GM18520 (cell line): ENCODE data around the gene FOSB.
"Not testable (repeated sequence)": the region's sequence is repeated elsewhere in the genome, so short reads cannot be mapped to it uniquely, and the experiment has no call there.

Experiments used
- ATAC-seq: cut with Tn5 transposase; IDR thresholded peaks from one replicate; pipeline ENCODE4 v1.9.1; 2021; ENCODE audit not compliant: unreplicated experiment

The FOSB gene

DNA sequence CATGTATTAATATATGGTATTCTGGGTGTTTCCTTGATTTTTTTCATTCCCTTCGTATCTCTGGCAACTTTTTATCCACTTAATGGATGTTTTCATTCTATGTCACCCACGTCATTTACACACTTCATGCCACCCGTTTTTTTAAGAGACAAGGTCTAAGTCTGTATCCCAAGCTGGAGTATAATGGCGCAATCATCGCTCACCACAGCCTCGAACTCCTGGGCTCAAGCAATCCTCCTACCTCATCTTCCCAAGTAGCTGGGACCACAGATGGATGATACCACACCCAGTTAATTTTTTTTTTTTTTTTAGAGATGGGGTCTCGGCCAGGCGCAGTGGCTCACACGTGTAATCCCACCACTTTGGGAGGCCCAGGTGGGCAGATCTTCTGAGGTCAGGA lies 36.1 kb downstream of the FOSB start:
- no peak for ATAC-seq

DNA sequence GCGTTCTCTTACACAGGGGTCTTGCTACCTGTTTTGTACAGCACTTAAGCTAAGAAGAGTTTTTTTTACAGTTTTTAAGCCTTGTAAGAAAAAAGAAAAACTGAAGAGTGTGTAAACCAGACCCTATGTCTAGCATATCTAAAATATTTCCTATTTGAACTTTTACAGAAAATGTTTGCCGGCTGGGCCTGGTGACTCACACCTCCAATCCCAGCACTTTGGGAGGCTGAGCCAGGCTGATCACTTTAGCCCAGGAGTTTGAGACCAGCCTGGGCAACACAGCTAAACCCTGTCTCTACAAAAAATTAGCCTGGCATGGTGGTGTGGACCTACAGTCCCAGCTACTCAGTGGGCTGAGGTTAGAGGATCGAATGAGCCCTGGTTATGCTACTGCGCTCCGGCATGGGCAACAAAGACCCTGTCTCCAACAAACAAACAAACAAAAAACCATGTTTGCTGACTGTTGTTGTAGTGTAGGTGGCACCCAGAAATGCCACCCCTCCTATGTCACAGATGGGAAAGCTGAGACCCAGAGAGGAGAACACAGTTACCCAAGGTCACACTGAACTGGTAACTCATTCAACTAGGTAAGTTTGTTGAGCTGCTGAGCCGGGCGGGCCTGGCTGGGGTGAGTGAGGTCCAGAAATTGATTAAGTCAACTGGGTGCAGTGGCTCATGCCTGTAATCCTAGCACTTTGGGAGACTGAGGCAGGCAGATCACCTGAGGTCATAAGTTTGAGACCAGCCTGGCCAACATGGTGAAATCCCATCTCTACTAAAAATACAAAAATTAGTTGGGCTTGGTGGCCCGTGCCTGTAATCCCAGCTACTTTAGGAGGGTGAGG lies 37.6 kb downstream of the FOSB start:
- no peak for ATAC-seq

DNA sequence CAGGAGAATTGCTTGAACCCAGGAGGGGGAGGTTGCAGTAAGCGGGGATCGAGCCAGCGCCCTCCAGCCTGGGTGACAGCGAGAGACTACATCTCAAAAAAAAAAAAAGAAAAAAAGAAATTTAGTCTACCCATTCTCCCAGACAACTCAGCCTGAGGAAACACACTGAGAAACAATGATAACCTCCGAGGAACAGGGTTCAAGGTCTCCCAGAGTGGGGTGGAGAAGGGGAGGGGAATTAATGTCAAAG lies 38.1 kb downstream of the FOSB start:
- no peak for ATAC-seq

- peak; percentile 51 for ATAC-seq
Observed at GRCh38 chr19:45506246-45506988, 38.6 kb downstream of the FOSB start.

- peak; percentile 42 for ATAC-seq
Observed at GRCh38 chr19:45506989-45507871, 39.4 kb downstream of the FOSB start, which contains the start of gene VASP. Gene VASP (plus strand): TSS chr19:45507479. CDS start chr19:45507772, 293 bp downstream.

DNA sequence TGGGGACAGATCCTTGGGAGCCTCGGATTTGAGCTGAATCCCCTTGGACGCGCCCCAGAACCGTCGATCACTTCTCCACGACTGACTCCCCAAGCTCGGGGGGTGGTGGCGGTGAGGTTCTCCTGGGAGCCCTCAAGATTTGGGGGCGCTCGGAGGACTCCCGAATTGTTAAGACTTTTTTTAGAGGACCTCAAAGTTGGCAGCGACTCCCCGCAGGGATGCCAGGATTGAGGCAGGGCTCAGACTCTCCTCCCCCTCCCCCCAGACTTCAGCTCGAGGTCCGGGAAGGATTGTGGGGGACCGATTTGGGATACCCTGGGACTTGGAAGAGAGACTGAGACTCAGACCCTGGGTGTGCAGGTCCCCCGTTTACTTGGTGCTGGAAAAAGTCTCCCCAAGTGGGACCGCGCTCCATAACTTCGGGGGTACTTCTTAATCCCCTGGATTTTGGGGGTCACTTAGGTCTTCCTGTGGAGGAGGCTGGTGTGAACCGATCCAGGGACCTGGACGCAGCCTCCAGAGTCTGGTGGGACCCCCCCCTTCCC lies 40.1 kb downstream of the FOSB start:
- ATAC-seq: no peak

DNA sequence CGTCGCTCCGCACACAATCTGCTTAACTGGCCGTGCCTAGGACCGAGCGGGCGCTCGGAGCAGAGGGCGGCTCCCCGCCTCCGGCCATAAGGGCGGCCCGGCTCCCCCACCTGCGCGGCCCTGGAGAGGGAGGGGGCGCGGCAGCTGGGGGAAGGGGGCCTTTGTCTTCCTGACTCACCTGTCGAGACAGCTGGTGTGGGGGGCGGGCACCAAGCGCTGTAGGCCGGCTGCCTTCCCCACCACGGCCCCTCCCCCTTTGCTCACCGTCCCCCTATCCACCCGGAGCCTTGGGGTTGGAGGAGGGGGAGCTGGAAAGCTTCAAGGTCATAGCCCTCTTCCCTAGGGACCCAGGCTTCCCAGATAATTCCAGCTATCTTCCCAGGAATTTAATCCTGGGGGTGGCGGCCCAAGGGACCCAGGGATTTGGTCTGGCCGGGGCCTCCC lies 40.6 kb downstream of the FOSB start:
- ATAC-seq: no peak

- no peak for ATAC-seq
Observed at GRCh38 chr19:45508861-45509691, 41.3 kb downstream of the FOSB start.

- ATAC-seq: no peak
Observed at GRCh38 chr19:45509692-45510015, 41.9 kb downstream of the FOSB start.

GRCh38 chr19:45510352-45510751 lies 42.6 kb downstream of the FOSB start:
- ATAC-seq: not testable (repeated sequence)

- ATAC-seq: no peak
Observed at GRCh38 chr19:45511074-45511473, 43.3 kb downstream of the FOSB start.

DNA sequence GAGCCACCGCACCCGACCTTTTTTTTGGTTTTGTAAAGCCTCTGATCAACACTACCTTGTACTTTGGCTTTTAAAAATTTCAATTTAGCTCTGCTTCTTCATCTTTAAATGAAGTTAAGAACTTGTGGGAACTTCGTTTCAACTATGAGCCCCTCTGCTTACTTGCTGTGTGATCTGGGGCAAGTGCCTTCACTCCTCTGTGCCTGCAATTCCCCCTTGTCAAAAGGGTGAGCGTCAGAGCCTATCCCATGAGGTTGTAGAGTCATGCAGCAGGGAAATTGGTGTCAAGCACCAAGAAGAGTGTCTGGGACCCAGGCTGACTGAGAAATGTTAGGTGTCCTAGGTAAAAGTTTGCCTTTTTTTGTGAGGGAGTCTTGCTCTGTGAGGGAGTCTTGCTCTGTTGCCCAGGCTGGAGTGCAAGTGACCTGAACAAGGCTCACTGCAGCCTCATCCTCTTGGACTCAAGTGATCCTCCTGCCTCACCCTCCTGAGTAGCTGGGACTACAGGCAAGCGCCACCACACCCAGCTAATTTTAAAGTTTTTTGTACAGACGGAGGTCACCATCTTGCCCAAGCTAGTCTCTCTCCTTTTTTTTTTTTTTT lies 45.2 kb downstream of the FOSB start:
- no peak for ATAC-seq

- no peak for ATAC-seq
Observed at GRCh38 chr19:45514376-45515051, 46.7 kb downstream of the FOSB start.

- ATAC-seq: no peak
Observed at GRCh38 chr19:45515081-45515624, 47.4 kb downstream of the FOSB start.

DNA sequence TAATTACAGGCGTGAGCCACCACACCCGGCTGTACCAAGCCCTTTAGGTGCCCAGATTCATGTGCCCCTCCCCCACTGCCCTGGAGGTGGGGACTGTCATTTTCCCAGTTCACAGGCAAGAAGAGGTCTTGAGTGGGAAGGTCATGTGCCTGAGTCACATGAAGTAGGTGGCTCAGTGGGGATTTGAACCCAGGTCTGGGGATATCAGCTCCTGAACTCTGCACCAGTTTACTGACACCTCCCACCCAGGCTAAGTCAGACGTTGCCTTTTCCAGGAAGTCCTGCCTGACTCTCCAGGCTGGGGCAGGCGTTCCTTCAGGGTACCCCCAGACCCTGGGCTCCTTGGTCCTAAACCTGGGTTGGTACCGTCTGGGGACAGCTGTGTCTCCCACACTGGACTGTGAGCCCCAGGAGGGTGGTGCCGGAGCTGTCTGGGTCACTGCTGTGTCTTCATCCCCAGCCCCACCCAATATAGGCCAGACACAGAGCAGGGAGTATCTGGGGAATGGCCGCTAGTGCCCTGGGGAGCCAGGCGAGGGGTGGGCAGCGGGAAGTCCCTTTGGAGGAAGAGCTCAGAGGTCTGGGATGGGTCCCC lies 48.1 kb downstream of the FOSB start:
- no peak for ATAC-seq

GRCh38 chr19:45517238-45517637 lies 49.4 kb downstream of the FOSB start:
- ATAC-seq: no peak

GRCh38 chr19:45517641-45518468 lies 50.1 kb downstream of the FOSB start:
- no peak for ATAC-seq

DNA sequence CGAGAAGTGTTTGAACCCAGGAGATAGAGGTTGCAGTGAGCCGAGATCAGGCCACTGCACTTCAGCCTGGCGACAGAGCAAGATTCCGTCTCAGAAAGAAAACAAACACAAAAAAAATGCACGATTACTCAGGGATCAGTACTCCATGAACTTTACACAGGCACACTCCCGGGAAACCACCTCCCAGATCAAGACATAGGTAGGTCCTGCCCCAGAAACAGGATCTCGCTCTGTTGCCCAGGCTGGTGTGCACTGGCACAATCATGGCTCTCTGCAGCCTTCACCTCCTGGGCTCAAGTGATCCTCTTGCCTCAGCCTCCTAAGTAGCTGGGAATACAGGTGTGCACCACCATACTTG lies 50.7 kb downstream of the FOSB start:
- no peak for ATAC-seq
